A549 (cell line): ENCODE measurements around the gene PECR.

Experiments
- CBX8 ChIP-seq: fragments of 200-600 bp; sonication (generic); IDR thresholded peaks from 2 replicates; pipeline ENCODE4 v1.6.1; 2016
- CTCF ChIP-seq: fragments of >200 bp; sonication (Bioruptor Twin); formaldehyde crosslinking; IDR thresholded peaks from 3 replicates; pipeline ENCODE4 v1.5.1; 2016
- E2F6 ChIP-seq: IDR thresholded peaks from 2 replicates; pipeline ENCODE4 v1.6.1; 2012; ENCODE audit warnings: low read depth, borderline replicate concordance
- EP300 ChIP-seq, 2 experiments: fragments of >200 bp; sonication (Bioruptor Twin); formaldehyde crosslinking; IDR thresholded peaks; 2 replicates in 1 of 2; 3 replicates in 1 of 2; pipeline ENCODE4 v1.6.1; 2016 to 2017
- KDM1A ChIP-seq: fragments of 200-600 bp; sonication (generic); IDR thresholded peaks from 2 replicates; pipeline ENCODE4 v1.6.1; 2016; ENCODE audit warnings: low read depth, mild to moderate bottlenecking
- PHF8 ChIP-seq: fragments of 200-600 bp; sonication (generic); IDR thresholded peaks from 2 replicates; pipeline ENCODE4 v1.6.1; 2016; ENCODE audit warnings: low read depth, mild to moderate bottlenecking, antibody characterized with exemption, moderate library complexity, borderline replicate concordance
- POLR2A ChIP-seq: IDR thresholded peaks from 2 replicates; pipeline ENCODE4 v1.6.1; 2012; ENCODE audit warnings: mild to moderate bottlenecking, low read length
- POLR2AphosphoS2 ChIP-seq: conservative IDR thresholded peaks from 2 replicates; pipeline ENCODE4 v1.6.1; 2012; ENCODE audit warnings: low read length, improper control_type of control experiment, inconsistent platforms
- RAD21 ChIP-seq, 2 experiments: fragments of >200 bp in 1 of 2; sonication (Bioruptor Twin) in 1 of 2; formaldehyde crosslinking in 1 of 2; IDR thresholded peaks in 1 of 2; conservative IDR thresholded peaks in 1 of 2; 2 replicates in 1 of 2; 3 replicates in 1 of 2; pipeline ENCODE4 v1.6.1; 2012 to 2018; ENCODE audit warnings: inconsistent platforms in 1 of 2
- RCOR1 ChIP-seq: fragments of 150-350 bp; IDR thresholded peaks from 2 replicates; pipeline ENCODE4 v1.6.1; 2014; ENCODE audit warnings: antibody characterized with exemption, low read length, low read depth
- RFX5 ChIP-seq: fragments of 450-650 bp; IDR thresholded peaks from 2 replicates; pipeline ENCODE4 v1.7.1; 2014; ENCODE audit warnings: antibody characterized with exemption, mild to moderate bottlenecking, moderate library complexity
- SREBF2 ChIP-seq: fragments of 450-650 bp; IDR thresholded peaks from 2 replicates; pipeline ENCODE4 v1.6.1; 2014; ENCODE audit warnings: mild to moderate bottlenecking, moderate library complexity
- USF2 ChIP-seq: fragments of 450-650 bp; IDR thresholded peaks from 2 replicates; pipeline ENCODE4 v1.6.1; 2014; ENCODE audit warnings: antibody characterized with exemption

GRCh38 chr2:216114714-216115531, 33.3 kb upstream of the PECR start:
- TF ChIP-seq KDM1A (no peak), POLR2A (no peak), CTCF (peak; percentile 82), SREBF2 (no peak), RCOR1 (no peak), CBX8 (no peak), EP300 (IDR thresholded peaks at IDR 0.05) (no peak), USF2 (no peak), PHF8 (no peak), POLR2AphosphoS2 (peak; percentile 80; the same call in 1 of the 2 replicates), E2F6 (no peak), RFX5 (no peak), RAD21 (conservative IDR thresholded peaks at IDR 0.05 in 1 of 2, IDR thresholded peaks at IDR 0.05 in 1 of 2) (no peak)
